Smooth muscle cell (in vitro differentiated cells): ENCODE results near the gene MOK. TPM values are rescaled to one million over a fixed set of nuclear protein-coding genes. Genes with fewer than 3 reads are reported as not detected.
"Not testable (repeated sequence)": the region's sequence is repeated elsewhere in the genome, so short reads cannot be mapped to it uniquely, and the experiment has no call there.

Source experiments
- DNase-seq: peaks from one replicate; lab custom pipeline; 2025; ENCODE audit not compliant: unreplicated experiment; lab: John Stamatoyannopoulos, UW
- H2AFZ ChIP-seq: fragments of 200-600 bp; sonication (generic); 2 replicates; pipeline ENCODE4 v1.6.0; 2016; ENCODE audit warnings: antibody characterized with exemption, low read depth, mild to moderate bottlenecking
- H3F3A ChIP-seq: fragments of 200-600 bp; sonication (generic); 2 replicates; pipeline ENCODE4 v1.6.0; 2017; ENCODE audit warnings: antibody characterized with exemption, low read depth
- H3K27ac ChIP-seq: fragments of 200-600 bp; sonication (generic); 2 replicates; pipeline ENCODE4 v1.5.1; 2016; ENCODE audit warnings: low read depth, mild to moderate bottlenecking
- H3K27me3 ChIP-seq: fragments of 200-600 bp; sonication (generic); 2 replicates; pipeline ENCODE4 v1.6.1; 2016; ENCODE audit warnings: low read depth, mild to moderate bottlenecking
- H3K36me3 ChIP-seq: fragments of 200-600 bp; sonication (generic); 2 replicates; pipeline ENCODE4 v1.5.1; 2016; ENCODE audit warnings: low read depth
- H3K4me1 ChIP-seq: fragments of 200-600 bp; sonication (generic); 2 replicates; pipeline ENCODE4 v1.5.1; 2016; ENCODE audit warnings: low read depth
- H3K4me2 ChIP-seq: fragments of 200-600 bp; sonication (generic); 2 replicates; pipeline ENCODE4 v1.6.0; 2016; ENCODE audit warnings: mild to moderate bottlenecking
- H3K4me3 ChIP-seq: fragments of 200-600 bp; sonication (generic); 2 replicates; pipeline ENCODE4 v1.5.1; 2016; ENCODE audit warnings: mild to moderate bottlenecking
- H3K79me2 ChIP-seq: fragments of 200-600 bp; sonication (generic); 2 replicates; pipeline ENCODE4 v1.6.0; 2016; ENCODE audit warnings: low read depth, mild to moderate bottlenecking
- H3K9ac ChIP-seq: fragments of 200-600 bp; sonication (generic); 2 replicates; pipeline ENCODE4 v1.6.0; 2016; ENCODE audit warnings: low read depth
- H3K9me3 ChIP-seq: fragments of 200-600 bp; sonication (generic); replicated peaks from 2 replicates; pipeline ENCODE4 v1.5.1; 2016; ENCODE audit warnings: low read depth
- H4K20me1 ChIP-seq: fragments of 200-600 bp; sonication (generic); 2 replicates; pipeline ENCODE4 v1.6.0; 2016; ENCODE audit warnings: low read depth
- WGBS: methylation state at CpG from one replicate; pipeline ENCODE4 v1.1.7; 2016; ENCODE audit warnings: low lambda C conversion rate; 5-methylcytosine and 5-hydroxymethylcytosine counted together
- polyA plus RNA-seq: library from polyadenylated mRNA; unstranded; fragments of >200 nt; fragmentation: Nextera tagmentation; extraction: Ambion mirVana; gene quantifications from 2 replicates; pipeline ENCODE4 v1.2.1, GENCODE V29; 2016
- total RNA-seq: library from RNA; depleted of rRNA; stranded (reverse); fragments of >200 nt; gene quantifications from 2 replicates; pipeline ENCODE4 v1.2.3, GENCODE V29; 2014
- TF ChIP-seq, protein P1 (sequence below): fragments of 200-600 bp; sonication (generic); IDR thresholded peaks from 2 replicates; pipeline ENCODE4 v1.5.1; 2017; ENCODE audit warnings: borderline replicate concordance, mild to moderate bottlenecking, antibody characterized with exemption; ENCODE audit not compliant: insufficient read depth, poor library complexity, severe bottlenecking

The MOK gene, protein sequence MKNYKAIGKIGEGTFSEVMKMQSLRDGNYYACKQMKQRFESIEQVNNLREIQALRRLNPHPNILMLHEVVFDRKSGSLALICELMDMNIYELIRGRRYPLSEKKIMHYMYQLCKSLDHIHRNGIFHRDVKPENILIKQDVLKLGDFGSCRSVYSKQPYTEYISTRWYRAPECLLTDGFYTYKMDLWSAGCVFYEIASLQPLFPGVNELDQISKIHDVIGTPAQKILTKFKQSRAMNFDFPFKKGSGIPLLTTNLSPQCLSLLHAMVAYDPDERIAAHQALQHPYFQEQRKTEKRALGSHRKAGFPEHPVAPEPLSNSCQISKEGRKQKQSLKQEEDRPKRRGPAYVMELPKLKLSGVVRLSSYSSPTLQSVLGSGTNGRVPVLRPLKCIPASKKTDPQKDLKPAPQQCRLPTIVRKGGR
- 4.7 and 8.2 TPM in 2 replicates for total RNA-seq
- 6.4 and 9.0 TPM in 2 replicates for polyA plus RNA-seq

- H3K27ac ChIP-seq: peak within 1 kb of the TSS; percentile 83
- peak within 1 kb of the TSS; percentile 97 for H3K9ac ChIP-seq
- no peaks in the 10 kb centered on the region for H4K20me1 ChIP-seq
- peak within 1 kb of the TSS; percentile 93 for H3K4me2 ChIP-seq
- DNase-seq: peak; percentile 97
- H2AFZ ChIP-seq: peak within 1 kb of the TSS; percentile 92
- H3K9me3 ChIP-seq: no peaks in the 10 kb centered on the region
- TF ChIP-seq, protein P1, sequence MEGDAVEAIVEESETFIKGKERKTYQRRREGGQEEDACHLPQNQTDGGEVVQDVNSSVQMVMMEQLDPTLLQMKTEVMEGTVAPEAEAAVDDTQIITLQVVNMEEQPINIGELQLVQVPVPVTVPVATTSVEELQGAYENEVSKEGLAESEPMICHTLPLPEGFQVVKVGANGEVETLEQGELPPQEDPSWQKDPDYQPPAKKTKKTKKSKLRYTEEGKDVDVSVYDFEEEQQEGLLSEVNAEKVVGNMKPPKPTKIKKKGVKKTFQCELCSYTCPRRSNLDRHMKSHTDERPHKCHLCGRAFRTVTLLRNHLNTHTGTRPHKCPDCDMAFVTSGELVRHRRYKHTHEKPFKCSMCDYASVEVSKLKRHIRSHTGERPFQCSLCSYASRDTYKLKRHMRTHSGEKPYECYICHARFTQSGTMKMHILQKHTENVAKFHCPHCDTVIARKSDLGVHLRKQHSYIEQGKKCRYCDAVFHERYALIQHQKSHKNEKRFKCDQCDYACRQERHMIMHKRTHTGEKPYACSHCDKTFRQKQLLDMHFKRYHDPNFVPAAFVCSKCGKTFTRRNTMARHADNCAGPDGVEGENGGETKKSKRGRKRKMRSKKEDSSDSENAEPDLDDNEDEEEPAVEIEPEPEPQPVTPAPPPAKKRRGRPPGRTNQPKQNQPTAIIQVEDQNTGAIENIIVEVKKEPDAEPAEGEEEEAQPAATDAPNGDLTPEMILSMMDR: no peak
- no peaks in the 10 kb centered on the region for H3F3A ChIP-seq
- H3K27me3 ChIP-seq: no peaks in the 10 kb centered on the region
- H3K36me3 ChIP-seq: no peaks in the 10 kb centered on the region
- H3K4me1 ChIP-seq: peaks cover 6% of the 10 kb centered on the region
- peak within 1 kb of the TSS; percentile 76 for H3K4me3 ChIP-seq
- peaks cover 3% of the 10 kb centered on the region for H3K79me2 ChIP-seq
- WGBS: 3% methylated on average over 47 of the region's 53 CpGs
These were observed at the start of gene MOK for GRCh38 chr14:102304611-102305506. Gene MOK (minus strand): TSS chr14:102305164. CDS start chr14:102304968, 196 bp downstream.

- TF ChIP-seq, protein P1: no peak
- Histone ChIP-seq H3K4me2 (no peak overlapping the region), H3K27ac (no peak overlapping the region), H2AFZ (no peak overlapping the region), H3K36me3 (peaks cover 12% of the 10 kb centered on the region), H3F3A (no peaks in the 10 kb centered on the region), H3K4me3 (no peak overlapping the region), H3K27me3 (no peaks in the 10 kb centered on the region), H3K9me3 (no peaks in the 10 kb centered on the region), H3K9ac (no peak overlapping the region), H3K79me2 (no peaks in the 10 kb centered on the region), H4K20me1 (no peaks in the 10 kb centered on the region), H3K4me1 (no peaks in the 10 kb centered on the region)
- no peak for DNase-seq
- 96% methylated on average over 8 of the region's 8 CpGs for WGBS
These were observed 48.2 kb upstream of the MOK start for GRCh38 chr14:102353126-102353619.

DNA sequence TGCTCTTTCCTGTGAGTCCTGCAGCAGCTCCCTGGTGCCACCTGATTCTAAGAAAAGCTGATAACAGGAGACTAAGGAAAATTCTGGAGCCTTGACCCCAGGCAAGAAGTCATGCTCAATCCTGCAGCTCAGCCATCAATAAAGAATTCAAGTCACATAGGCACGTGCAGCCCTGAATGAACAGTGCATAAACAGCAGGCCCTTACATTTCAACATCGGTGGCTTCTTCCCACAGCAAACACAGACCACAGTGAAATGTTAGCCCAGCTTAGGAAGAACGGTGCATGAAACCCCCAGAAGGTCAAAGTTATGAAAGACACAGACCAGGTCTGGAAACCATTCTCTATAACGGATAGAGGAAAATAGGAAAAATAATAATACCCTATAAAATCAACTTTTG is 47.2 kb upstream of the MOK start:
- Histone ChIP-seq H3K4me2 (no peak overlapping the region), H2AFZ (no peak overlapping the region), H3K79me2 (no peaks in the 10 kb centered on the region), H3F3A (no peaks in the 10 kb centered on the region), H3K9me3 (no peaks in the 10 kb centered on the region), H3K27me3 (no peaks in the 10 kb centered on the region), H3K4me3 (no peak overlapping the region), H3K4me1 (no peaks in the 10 kb centered on the region), H4K20me1 (no peaks in the 10 kb centered on the region), H3K27ac (no peak overlapping the region), H3K9ac (no peak overlapping the region), H3K36me3 (peaks cover 12% of the 10 kb centered on the region)
- TF ChIP-seq, protein P1: no peak
- WGBS: 93% methylated on average over 4 of the region's 4 CpGs
- DNase-seq: no peak

- peaks cover 12% of the 10 kb centered on the region for H3K36me3 ChIP-seq
- WGBS: 94% methylated on average over 9 of the region's 9 CpGs
- not testable (repeated sequence) for DNase-seq
These were observed 46.6 kb upstream of the MOK start for GRCh38 chr14:102351593-102351992.

More at GRCh38 chr14:102351593-102351992, 46.6 kb upstream of the MOK start:
- not testable (repeated sequence) for H3K9ac ChIP-seq, H3K9me3 ChIP-seq, H3K27me3 ChIP-seq, H3K4me1 ChIP-seq, H3K4me3 ChIP-seq, H2AFZ ChIP-seq, H3F3A ChIP-seq, H3K79me2 ChIP-seq, H3K27ac ChIP-seq, H4K20me1 ChIP-seq, H3K4me2 ChIP-seq
